Epithelial cell of proximal tubule (primary cell): ENCODE data around the gene NXN. TPM values are rescaled to one million over a fixed set of nuclear protein-coding genes. Genes with fewer than 3 reads are reported as not detected.

Source experiments
- DNase-seq: peaks from one replicate; pipeline ENCODE4 v3.0.0-alpha.2; 2011; ENCODE audit warnings: low read depth
- H3K4me3 ChIP-seq: 2 replicates; pipeline ENCODE4 v1.5.1; 2011; ENCODE audit warnings: low read depth, mild to moderate bottlenecking, low read length
- CTCF ChIP-seq: conservative IDR thresholded peaks from 2 replicates; pipeline ENCODE4 v1.5.1; 2012; ENCODE audit warnings: low read depth, mild to moderate bottlenecking, low read length
- total RNA-seq: library from RNA; depleted of rRNA; stranded (reverse); fragments of >200 nt; gene quantifications from 2 replicates; pipeline ENCODE4 v1.2.3, GENCODE V29; 2015

Gene NXN
- total RNA-seq, 1 donor from 2014 or later = 31.1 TPM

GRCh38 chr17:951325-952132 lies 28.0 kb downstream of the NXN start:
- peak; percentile 67 for DNase-seq
- TF ChIP-seq CTCF = no peak
- peak overlapping the region; percentile 51 for H3K4me3 ChIP-seq

- H3K4me3 ChIP-seq = no peak overlapping the region
- TF ChIP-seq CTCF = no peak
- DNase-seq = no peak
Measured at GRCh38 chr17:949623-950303, 29.8 kb downstream of the NXN start.

- DNase-seq = no peak
- TF ChIP-seq CTCF = no peak
- no peak overlapping the region for H3K4me3 ChIP-seq
Measured at GRCh38 chr17:948284-948852, 31.2 kb downstream of the NXN start.

- DNase-seq = no peak
- no peak overlapping the region for H3K4me3 ChIP-seq
- TF ChIP-seq CTCF = no peak
Measured at GRCh38 chr17:946510-947236, 32.9 kb downstream of the NXN start.

GRCh38 chr17:945672-946071 lies 33.9 kb downstream of the NXN start:
- no peak for TF ChIP-seq CTCF
- no peak for DNase-seq
- H3K4me3 ChIP-seq = no peak overlapping the region

- DNase-seq = no peak
- no peak for TF ChIP-seq CTCF
- H3K4me3 ChIP-seq = no peak overlapping the region
Measured at GRCh38 chr17:944266-944826, 35.2 kb downstream of the NXN start.
